ENCODE measurements around the gene HECW1.

The HECW1 gene

DNA sequence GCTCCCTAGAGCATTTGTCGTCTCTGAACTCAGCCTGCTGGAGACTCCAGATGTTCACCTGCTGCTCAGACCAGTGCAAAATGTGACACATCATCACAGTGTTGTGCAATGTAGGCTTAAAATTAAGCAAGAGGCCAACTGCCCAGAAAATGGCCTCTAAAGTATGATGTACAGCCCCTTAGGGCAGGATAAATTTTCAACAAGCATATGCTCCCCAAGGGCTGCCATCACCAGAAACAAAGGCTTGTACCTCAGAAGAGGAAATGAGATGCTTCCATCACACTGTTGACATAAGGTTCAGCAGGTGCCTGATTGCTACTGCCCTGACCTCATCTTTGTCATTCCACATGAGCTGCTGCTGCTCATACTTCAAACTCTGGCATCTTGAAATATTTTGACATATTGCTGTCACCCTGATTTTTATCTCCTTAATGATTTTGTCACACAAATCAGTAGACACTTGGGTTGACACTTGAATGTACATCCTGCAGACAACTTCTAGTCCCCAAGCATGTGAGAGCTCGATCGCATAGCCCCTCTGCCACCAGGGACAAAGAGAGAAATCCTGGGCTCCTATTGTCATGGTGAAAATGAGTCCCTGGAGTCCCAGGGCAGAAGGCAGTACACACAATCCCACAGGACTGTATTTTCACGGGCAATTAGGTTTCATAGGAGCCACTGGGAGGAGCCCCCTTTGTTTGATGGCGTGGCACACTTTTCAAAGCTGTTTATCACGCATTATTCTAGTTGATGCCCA lies 250.8 kb downstream of the HECW1 start (continued):
- TF ChIP-seq, protein P1, sequence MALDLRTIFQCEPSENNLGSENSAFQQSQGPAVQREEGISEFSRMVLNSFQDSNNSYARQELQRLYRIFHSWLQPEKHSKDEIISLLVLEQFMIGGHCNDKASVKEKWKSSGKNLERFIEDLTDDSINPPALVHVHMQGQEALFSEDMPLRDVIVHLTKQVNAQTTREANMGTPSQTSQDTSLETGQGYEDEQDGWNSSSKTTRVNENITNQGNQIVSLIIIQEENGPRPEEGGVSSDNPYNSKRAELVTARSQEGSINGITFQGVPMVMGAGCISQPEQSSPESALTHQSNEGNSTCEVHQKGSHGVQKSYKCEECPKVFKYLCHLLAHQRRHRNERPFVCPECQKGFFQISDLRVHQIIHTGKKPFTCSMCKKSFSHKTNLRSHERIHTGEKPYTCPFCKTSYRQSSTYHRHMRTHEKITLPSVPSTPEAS (tag by site-specific recombination; IDR thresholded peaks at IDR 0.05): 0 out of 2 replicates have a peak, but pooled peaks have one; percentile 9
- TF ChIP-seq, protein P2, sequence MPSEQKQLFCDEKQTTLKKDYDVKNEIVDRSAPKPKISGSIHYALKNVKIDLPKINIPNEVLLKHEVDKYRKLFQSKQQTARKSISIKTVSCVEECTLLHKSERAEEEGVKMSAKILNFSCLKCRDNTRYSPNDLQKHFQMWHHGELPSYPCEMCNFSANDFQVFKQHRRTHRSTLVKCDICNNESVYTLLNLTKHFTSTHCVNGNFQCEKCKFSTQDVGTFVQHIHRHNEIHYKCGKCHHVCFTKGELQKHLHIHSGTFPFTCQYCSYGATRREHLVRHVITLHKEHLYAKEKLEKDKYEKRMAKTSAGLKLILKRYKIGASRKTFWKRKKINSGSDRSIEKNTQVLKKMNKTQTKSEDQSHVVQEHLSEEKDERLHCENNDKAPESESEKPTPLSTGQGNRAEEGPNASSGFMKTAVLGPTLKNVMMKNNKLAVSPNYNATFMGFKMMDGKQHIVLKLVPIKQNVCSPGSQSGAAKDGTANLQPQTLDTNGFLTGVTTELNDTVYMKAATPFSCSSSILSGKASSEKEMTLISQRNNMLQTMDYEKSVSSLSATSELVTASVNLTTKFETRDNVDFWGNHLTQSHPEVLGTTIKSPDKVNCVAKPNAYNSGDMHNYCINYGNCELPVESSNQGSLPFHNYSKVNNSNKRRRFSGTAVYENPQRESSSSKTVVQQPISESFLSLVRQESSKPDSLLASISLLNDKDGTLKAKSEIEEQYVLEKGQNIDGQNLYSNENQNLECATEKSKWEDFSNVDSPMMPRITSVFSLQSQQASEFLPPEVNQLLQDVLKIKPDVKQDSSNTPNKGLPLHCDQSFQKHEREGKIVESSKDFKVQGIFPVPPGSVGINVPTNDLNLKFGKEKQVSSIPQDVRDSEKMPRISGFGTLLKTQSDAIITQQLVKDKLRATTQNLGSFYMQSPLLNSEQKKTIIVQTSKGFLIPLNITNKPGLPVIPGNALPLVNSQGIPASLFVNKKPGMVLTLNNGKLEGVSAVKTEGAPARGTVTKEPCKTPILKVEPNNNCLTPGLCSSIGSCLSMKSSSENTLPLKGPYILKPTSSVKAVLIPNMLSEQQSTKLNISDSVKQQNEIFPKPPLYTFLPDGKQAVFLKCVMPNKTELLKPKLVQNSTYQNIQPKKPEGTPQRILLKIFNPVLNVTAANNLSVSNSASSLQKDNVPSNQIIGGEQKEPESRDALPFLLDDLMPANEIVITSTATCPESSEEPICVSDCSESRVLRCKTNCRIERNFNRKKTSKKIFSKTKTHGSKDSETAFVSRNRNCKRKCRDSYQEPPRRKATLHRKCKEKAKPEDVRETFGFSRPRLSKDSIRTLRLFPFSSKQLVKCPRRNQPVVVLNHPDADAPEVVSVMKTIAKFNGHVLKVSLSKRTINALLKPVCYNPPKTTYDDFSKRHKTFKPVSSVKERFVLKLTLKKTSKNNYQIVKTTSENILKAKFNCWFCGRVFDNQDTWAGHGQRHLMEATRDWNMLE (tag by site-specific recombination; conservative IDR thresholded peaks at IDR 0.05; ENCODE audit: low read depth): no peak; the same call in 1 of the 2 replicates
- TF ChIP-seq YY1 (tag by site-specific recombination; IDR thresholded peaks at IDR 0.05): no peak
- TF ChIP-seq ZNF658 (tag by site-specific recombination; IDR thresholded peaks at IDR 0.05): no peak
- TF ChIP-seq KLF10 (tag by site-specific recombination; IDR thresholded peaks at IDR 0.05): peak; percentile 19; the same call in 1 of the 2 replicates
- TF ChIP-seq, protein P3, sequence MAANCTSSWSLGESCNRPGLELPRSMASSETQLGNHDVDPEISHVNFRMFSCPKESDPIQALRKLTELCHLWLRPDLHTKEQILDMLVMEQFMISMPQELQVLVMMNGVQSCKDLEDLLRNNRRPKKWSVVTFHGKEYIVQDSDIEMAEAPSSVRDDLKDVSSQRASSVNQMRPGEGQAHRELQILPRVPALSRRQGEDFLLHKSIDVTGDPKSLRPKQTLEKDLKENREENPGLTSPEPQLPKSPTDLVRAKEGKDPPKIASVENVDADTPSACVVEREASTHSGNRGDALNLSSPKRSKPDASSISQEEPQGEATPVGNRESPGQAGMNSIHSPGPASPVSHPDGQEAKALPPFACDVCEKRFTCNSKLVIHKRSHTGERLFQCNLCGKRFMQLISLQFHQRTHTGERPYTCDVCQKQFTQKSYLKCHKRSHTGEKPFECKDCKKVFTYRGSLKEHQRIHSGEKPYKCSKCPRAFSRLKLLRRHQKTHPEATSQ (tag by site-specific recombination; IDR thresholded peaks at IDR 0.05): no peak
- TF ChIP-seq ZNF335 (tag by site-specific recombination; conservative IDR thresholded peaks at IDR 0.05): 0 out of 2 replicates have a peak, but pooled peaks have one; percentile 43
- TF ChIP-seq WT1 (tag by site-specific recombination; IDR thresholded peaks at IDR 0.05): no peak
- no peak for TF ChIP-seq ZNF514 (tag by site-specific recombination; IDR thresholded peaks at IDR 0.05)
- no peak for TF ChIP-seq ZFP3 (tag by site-specific recombination; IDR thresholded peaks at IDR 0.05; ENCODE audit: low read depth)
- TF ChIP-seq TRIM28 (IDR thresholded peaks at IDR 0.05; ENCODE audit: borderline replicate concordance, low read length): no peak
- TF ChIP-seq KLF8 (tag by site-specific recombination; IDR thresholded peaks at IDR 0.05): no peak
- no peak for TF ChIP-seq ZNF76 (tag by site-specific recombination; IDR thresholded peaks at IDR 0.05; ENCODE audit: borderline replicate concordance, low read depth)
- no peak for TF ChIP-seq ZNF776 (tag by site-specific recombination; IDR thresholded peaks at IDR 0.05; ENCODE audit: borderline replicate concordance)
- no peak for TF ChIP-seq ZNF48 (tag by site-specific recombination; IDR thresholded peaks at IDR 0.05)
- TF ChIP-seq, protein P4, sequence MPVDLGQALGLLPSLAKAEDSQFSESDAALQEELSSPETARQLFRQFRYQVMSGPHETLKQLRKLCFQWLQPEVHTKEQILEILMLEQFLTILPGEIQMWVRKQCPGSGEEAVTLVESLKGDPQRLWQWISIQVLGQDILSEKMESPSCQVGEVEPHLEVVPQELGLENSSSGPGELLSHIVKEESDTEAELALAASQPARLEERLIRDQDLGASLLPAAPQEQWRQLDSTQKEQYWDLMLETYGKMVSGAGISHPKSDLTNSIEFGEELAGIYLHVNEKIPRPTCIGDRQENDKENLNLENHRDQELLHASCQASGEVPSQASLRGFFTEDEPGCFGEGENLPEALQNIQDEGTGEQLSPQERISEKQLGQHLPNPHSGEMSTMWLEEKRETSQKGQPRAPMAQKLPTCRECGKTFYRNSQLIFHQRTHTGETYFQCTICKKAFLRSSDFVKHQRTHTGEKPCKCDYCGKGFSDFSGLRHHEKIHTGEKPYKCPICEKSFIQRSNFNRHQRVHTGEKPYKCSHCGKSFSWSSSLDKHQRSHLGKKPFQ (tag by site-specific recombination; IDR thresholded peaks at IDR 0.05): no peak
- TF ChIP-seq ZNF768 (tag by site-specific recombination; IDR thresholded peaks at IDR 0.05): no peak
- TF ChIP-seq SP3 (tag by site-specific recombination; IDR thresholded peaks at IDR 0.05): no peak
- no peak for TF ChIP-seq ZNF621 (tag by site-specific recombination; IDR thresholded peaks at IDR 0.05)
- TF ChIP-seq, protein P5, sequence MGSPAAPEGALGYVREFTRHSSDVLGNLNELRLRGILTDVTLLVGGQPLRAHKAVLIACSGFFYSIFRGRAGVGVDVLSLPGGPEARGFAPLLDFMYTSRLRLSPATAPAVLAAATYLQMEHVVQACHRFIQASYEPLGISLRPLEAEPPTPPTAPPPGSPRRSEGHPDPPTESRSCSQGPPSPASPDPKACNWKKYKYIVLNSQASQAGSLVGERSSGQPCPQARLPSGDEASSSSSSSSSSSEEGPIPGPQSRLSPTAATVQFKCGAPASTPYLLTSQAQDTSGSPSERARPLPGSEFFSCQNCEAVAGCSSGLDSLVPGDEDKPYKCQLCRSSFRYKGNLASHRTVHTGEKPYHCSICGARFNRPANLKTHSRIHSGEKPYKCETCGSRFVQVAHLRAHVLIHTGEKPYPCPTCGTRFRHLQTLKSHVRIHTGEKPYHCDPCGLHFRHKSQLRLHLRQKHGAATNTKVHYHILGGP (tag by site-specific recombination; IDR thresholded peaks at IDR 0.05): no peak
- TF ChIP-seq KLF7 (tag by site-specific recombination; IDR thresholded peaks at IDR 0.05; ENCODE audit: borderline replicate concordance): no peak
- no peak for TF ChIP-seq ZBTB1 (tag by site-specific recombination; IDR thresholded peaks at IDR 0.05)
- no peak for TF ChIP-seq ZNF529 (tag by site-specific recombination; IDR thresholded peaks at IDR 0.05; ENCODE audit: insufficient replicate concordance)
- TF ChIP-seq ZNF843 (tag by site-specific recombination; IDR thresholded peaks at IDR 0.05): no peak; the same call in 1 of the 2 replicates
- TF ChIP-seq ZNF184 (tag by site-specific recombination; IDR thresholded peaks at IDR 0.05): peak; percentile 90
- TF ChIP-seq OVOL3 (tag by site-specific recombination; IDR thresholded peaks at IDR 0.05): no peak
- TF ChIP-seq ZNF544 (tag by site-specific recombination; IDR thresholded peaks at IDR 0.05): no peak
- TF ChIP-seq, protein P6, sequence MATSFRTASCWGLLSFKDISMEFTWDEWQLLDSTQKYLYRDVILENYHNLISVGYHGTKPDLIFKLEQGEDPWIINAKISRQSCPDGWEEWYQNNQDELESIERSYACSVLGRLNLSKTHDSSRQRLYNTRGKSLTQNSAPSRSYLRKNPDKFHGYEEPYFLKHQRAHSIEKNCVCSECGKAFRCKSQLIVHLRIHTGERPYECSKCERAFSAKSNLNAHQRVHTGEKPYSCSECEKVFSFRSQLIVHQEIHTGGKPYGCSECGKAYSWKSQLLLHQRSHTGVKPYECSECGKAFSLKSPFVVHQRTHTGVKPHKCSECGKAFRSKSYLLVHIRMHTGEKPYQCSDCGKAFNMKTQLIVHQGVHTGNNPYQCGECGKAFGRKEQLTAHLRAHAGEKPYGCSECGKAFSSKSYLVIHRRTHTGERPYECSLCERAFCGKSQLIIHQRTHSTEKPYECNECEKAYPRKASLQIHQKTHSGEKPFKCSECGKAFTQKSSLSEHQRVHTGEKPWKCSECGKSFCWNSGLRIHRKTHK (tag by site-specific recombination; IDR thresholded peaks at IDR 0.05): no peak
- TF ChIP-seq HOXC10 (CRISPR knock-in tag; IDR thresholded peaks at IDR 0.05): no peak
